Lower lobe of right lung (tissue), 2 donors: ENCODE measurements around the gene GSE1. TPM values are rescaled to one million over a fixed set of nuclear protein-coding genes. Genes with fewer than 3 reads are reported as not detected.

Experiments
- ATAC-seq, 2 donors: fragments of 200-7000 bp; cut with Tn5 transposase; one replicate each; pipeline ENCODE4 v1.9.1; 2020 to 2022; ENCODE audit warnings: mild to moderate bottlenecking in 2 of 2, moderate library complexity in 2 of 2
- DNase-seq: peaks from one replicate; pipeline ENCODE4 v3.0.0-alpha.2; 2020
- H3K27ac ChIP-seq: fragments of 200-600 bp; one replicate; pipeline ENCODE4 v1.8.0; 2022
- H3K27me3 ChIP-seq: fragments of 200-600 bp; one replicate; pipeline ENCODE4 v1.8.0; 2022; ENCODE audit warnings: low read depth
- H3K36me3 ChIP-seq: fragments of 200-600 bp; one replicate; pipeline ENCODE4 v1.8.0; 2022; ENCODE audit warnings: mild to moderate bottlenecking
- H3K4me1 ChIP-seq: fragments of 200-600 bp; one replicate; pipeline ENCODE4 v1.8.0; 2022
- H3K4me3 ChIP-seq: fragments of 200-600 bp; one replicate; pipeline ENCODE4 v1.8.0; 2022; ENCODE audit warnings: mild to moderate bottlenecking
- H3K9me3 ChIP-seq: fragments of 200-600 bp; one replicate; pipeline ENCODE4 v1.8.0; 2022
- CTCF ChIP-seq: fragments of 200-600 bp; IDR thresholded peaks from one replicate; pipeline ENCODE4 v1.8.0; 2022; ENCODE audit warnings: antibody characterized with exemption, mild to moderate bottlenecking
- intact Hi-C: fragments of 100-400 bp; cut with DNase I; formaldehyde crosslinking; loops from one replicate; pipeline ENCODE4 v1.11.0; 2022
- total RNA-seq: library from RNA; stranded (reverse); fragmentation: NEBNext Ultra II Directional; extraction: Animal tissue kit (Norgen Biotek cat#: 25700); gene quantifications from one replicate; pipeline ENCODE4 v1.2.1, GENCODE V29; 2021
- donor health status: DM: no; HTN: yes; CAD: no; lungs with severe emphysema.

Gene GSE1
- total RNA-seq, 1 donor from 2014 or later = 85.2 TPM

- no peak for DNase-seq
- H3K36me3 ChIP-seq = peaks cover 27% of the 10 kb centered on the region
- no peak for TF ChIP-seq CTCF
These were observed 19.8 kb downstream of the GSE1 start for GRCh38 chr16:85632709-85633437.

GRCh38 chr16:85633438-85633743 is 20.3 kb downstream of the GSE1 start:
- Histone ChIP-seq H3K4me3 (no peak overlapping the region), H3K4me1 (peaks cover 15% of the 10 kb centered on the region), H3K36me3 (peaks cover 27% of the 10 kb centered on the region), H3K27me3 (no peaks in the 10 kb centered on the region), H3K27ac (no peak overlapping the region), H3K9me3 (no peaks in the 10 kb centered on the region)
- no peak for DNase-seq
- TF ChIP-seq CTCF = no peak
- no peak for ATAC-seq
- intact Hi-C loops = no loop called here

More at GRCh38 chr16:85632709-85633437, 19.8 kb downstream of the GSE1 start:
- Histone ChIP-seq H3K27ac (no peak overlapping the region), H3K27me3 (no peaks in the 10 kb centered on the region), H3K4me3 (no peak overlapping the region), H3K9me3 (no peaks in the 10 kb centered on the region), H3K4me1 (peaks cover 20% of the 10 kb centered on the region)
- no peak for ATAC-seq
- intact Hi-C loops = no loop called here

- H3K27ac ChIP-seq = no peak overlapping the region
- ATAC-seq (no peak), DNase-seq (no peak)
- H3K4me3 ChIP-seq = no peak overlapping the region
- no peaks in the 10 kb centered on the region for H3K27me3 ChIP-seq
- no peaks in the 10 kb centered on the region for H3K9me3 ChIP-seq
- H3K36me3 ChIP-seq = peaks cover 27% of the 10 kb centered on the region
- H3K4me1 ChIP-seq = peaks cover 13% of the 10 kb centered on the region
- no peak for TF ChIP-seq CTCF
- intact Hi-C loops = no loop called here
These were observed 20.8 kb downstream of the GSE1 start for GRCh38 chr16:85633888-85634287.

GRCh38 chr16:85634747-85635544 is 21.8 kb downstream of the GSE1 start:
- DNase-seq = no peak
- no peak for TF ChIP-seq CTCF
- H3K36me3 ChIP-seq = peaks cover 27% of the 10 kb centered on the region
- peaks cover 13% of the 10 kb centered on the region for H3K4me1 ChIP-seq
- intact Hi-C loops = no loop called here
- no peak for ATAC-seq
- H3K27ac ChIP-seq = no peak overlapping the region
- H3K27me3 ChIP-seq = no peaks in the 10 kb centered on the region
- H3K9me3 ChIP-seq = no peaks in the 10 kb centered on the region
- H3K4me3 ChIP-seq = no peak overlapping the region

- Histone ChIP-seq H3K9me3 (no peaks in the 10 kb centered on the region), H3K27ac (no peak overlapping the region), H3K36me3 (peaks cover 34% of the 10 kb centered on the region), H3K27me3 (no peaks in the 10 kb centered on the region), H3K4me1 (peaks cover 13% of the 10 kb centered on the region), H3K4me3 (no peak overlapping the region)
- no peak for TF ChIP-seq CTCF
- DNase-seq (no peak), ATAC-seq (no peak)
- intact Hi-C loops = no loop called here
These were observed 22.5 kb downstream of the GSE1 start for GRCh38 chr16:85635545-85636140.
